Adipocyte (in vitro differentiated cells): ENCODE data around the gene SLIT1.
A peak's percentile ranks its signal among the peaks of the same experiment; 100 is the strongest.

ENCODE experiments used
- DNase-seq: peaks from one replicate; pipeline ENCODE4 v3.0.0-alpha.2; 2015; ENCODE audit warnings: low read depth
- H3K27me3 ChIP-seq: replicated peaks from 2 replicates; pipeline ENCODE4 v1.7.0; 2013; ENCODE audit warnings: mild to moderate bottlenecking, low read length, moderate library complexity; ENCODE audit not compliant: control insufficient read depth, insufficient read depth
- H3K36me3 ChIP-seq: 2 replicates; pipeline ENCODE4 v1.7.0; 2013; ENCODE audit warnings: low read length, mild to moderate bottlenecking, moderate library complexity; ENCODE audit not compliant: control insufficient read depth, insufficient read depth, severe bottlenecking
- H3K4me1 ChIP-seq: 2 replicates; pipeline ENCODE4 v1.7.0; 2013; ENCODE audit warnings: mild to moderate bottlenecking, low read length, moderate library complexity; ENCODE audit not compliant: control insufficient read depth, insufficient read depth
- H3K4me3 ChIP-seq: 2 replicates; pipeline ENCODE4 v1.7.0; 2013; ENCODE audit warnings: mild to moderate bottlenecking, low read length, moderate library complexity
- H3K9ac ChIP-seq: 2 replicates; pipeline ENCODE4 v1.7.0; 2013; ENCODE audit warnings: mild to moderate bottlenecking, low read length, moderate library complexity
- H3K9me3 ChIP-seq: 2 replicates; pipeline ENCODE4 v1.7.0; 2013; ENCODE audit warnings: mild to moderate bottlenecking, low read length, moderate library complexity; ENCODE audit not compliant: control insufficient read depth

The SLIT1 gene

DNA sequence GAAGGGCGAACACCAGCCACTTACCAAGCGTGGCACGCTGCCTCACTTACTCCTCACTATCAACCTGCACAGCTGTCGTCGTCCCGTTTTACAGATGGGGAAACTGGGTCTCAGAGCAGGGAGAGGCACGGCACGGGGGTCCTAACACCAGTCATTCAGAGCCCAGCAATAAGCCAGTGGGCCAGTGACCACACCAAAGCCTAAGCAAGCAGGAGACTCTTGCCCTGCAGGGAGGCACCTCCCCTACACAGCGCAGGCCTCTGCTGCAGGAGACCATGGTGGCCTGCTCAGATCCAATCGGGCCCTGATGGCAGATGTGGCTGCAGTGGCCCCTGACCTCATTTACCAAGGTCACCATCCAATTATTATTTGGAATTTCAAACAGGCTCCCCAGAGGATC lies 4.8 kb downstream of the SLIT1 start:
- Histone ChIP-seq H3K36me3 (no peaks in the 10 kb centered on the region), H3K4me3 (no peak overlapping the region), H3K9ac (no peak overlapping the region), H3K4me1 (peaks cover 3% of the 10 kb centered on the region), H3K9me3 (no peaks in the 10 kb centered on the region), H3K27me3 (peaks cover 80% of the 10 kb centered on the region)
- DNase-seq = no peak

DNA sequence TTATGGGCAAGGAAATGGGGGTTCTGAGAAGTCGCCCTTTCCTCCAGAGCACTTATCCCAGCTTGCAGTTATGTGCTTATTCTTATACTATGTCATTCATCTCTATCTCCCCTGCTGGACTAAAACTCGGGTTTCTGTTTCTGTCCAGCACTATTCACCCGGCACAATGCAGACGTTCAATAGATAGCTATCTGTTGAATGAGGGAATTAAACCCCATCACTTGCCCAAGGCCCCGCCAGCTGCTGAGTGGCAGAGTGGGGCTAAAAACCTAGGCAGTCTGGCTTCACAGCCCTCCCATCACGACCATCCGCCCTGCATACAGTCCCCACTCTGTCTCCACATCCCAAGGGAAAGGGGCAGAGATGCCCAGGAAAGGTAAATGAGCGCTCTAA lies 5.4 kb downstream of the SLIT1 start:
- Histone ChIP-seq H3K9me3 (no peaks in the 10 kb centered on the region), H3K4me3 (no peak overlapping the region), H3K36me3 (no peaks in the 10 kb centered on the region), H3K27me3 (peaks cover 78% of the 10 kb centered on the region), H3K4me1 (peaks cover 3% of the 10 kb centered on the region), H3K9ac (no peak overlapping the region)
- no peak for DNase-seq

DNA sequence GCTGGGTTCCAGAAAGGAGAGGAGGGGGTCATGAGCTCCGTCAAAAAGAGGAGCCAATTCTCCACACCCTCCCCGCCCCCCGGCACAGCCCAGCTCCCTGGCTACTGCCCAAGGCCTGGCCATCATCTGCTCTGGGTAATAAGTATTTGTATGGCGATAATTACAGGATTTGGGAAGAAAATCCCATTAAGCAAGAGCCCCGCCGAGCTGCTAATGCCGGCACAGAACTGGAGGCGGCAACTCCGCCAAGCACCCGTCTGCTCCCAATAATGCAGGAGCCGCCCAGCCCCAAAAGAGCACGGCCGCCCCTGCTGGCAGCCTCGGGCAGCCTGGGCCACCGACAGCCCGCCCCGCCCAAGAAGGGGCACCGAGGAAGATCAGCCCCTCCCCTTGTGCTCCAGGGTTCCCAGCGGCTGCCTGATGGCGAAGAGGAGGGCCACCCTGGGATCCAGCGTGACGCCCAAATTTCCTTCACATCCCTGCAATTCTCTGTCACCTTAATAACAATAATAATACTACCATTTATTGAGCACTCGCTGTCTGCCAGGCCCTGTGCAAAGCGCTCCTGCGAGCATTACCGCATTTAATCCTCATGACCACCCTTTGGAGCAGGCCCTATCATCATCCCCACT lies 5.9 kb downstream of the SLIT1 start:
- H3K36me3 ChIP-seq = no peaks in the 10 kb centered on the region
- no peak overlapping the region for H3K4me3 ChIP-seq
- peaks cover 3% of the 10 kb centered on the region for H3K4me1 ChIP-seq
- no peaks in the 10 kb centered on the region for H3K9me3 ChIP-seq
- H3K27me3 ChIP-seq = peaks cover 74% of the 10 kb centered on the region
- peak; percentile 27 for DNase-seq
- no peak overlapping the region for H3K9ac ChIP-seq

DNA sequence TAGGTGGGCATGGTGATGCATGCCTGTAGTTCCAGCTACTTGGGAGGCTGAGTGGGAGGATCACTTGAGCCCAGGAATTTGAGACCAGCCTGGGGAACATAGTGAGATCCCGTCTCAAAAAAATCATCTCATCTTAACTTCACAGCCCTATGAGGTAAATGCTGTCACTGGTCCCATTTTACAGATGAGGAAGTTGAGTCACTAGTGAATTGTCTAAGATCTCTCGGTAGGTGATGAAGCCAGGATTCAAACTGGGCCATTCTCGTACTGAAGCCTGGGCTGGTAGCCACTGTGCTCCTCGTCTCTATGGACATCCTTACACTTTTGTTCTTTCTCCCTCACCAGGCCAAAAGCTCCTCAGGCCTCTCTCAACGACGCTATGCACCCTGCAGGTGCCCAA lies 6.4 kb downstream of the SLIT1 start:
- peaks cover 3% of the 10 kb centered on the region for H3K4me1 ChIP-seq
- no peak for DNase-seq
- H3K4me3 ChIP-seq = no peak overlapping the region
- H3K9me3 ChIP-seq = no peaks in the 10 kb centered on the region
- H3K36me3 ChIP-seq = no peaks in the 10 kb centered on the region
- H3K27me3 ChIP-seq = peaks cover 69% of the 10 kb centered on the region
- H3K9ac ChIP-seq = no peak overlapping the region

DNA sequence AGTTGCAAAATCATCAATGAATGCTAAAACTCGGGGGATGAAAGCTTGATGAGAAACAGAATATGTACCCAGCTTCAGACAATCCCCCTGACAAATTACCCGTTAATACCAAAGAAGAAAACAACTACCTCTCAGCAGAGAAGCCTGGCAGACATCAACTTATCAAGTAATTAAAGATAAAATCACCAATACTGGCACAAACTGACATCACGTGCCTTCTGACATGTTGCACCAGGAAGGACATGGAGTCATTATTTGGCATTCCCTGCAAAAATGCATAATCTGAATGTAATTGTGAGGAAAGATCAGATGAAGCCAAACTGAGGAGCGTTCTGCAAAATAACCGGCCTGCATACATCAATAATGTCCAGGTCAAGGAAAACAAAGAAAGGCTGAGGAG lies 7.7 kb downstream of the SLIT1 start:
- Histone ChIP-seq H3K4me1 (peaks cover 3% of the 10 kb centered on the region), H3K9me3 (no peaks in the 10 kb centered on the region)

DNA sequence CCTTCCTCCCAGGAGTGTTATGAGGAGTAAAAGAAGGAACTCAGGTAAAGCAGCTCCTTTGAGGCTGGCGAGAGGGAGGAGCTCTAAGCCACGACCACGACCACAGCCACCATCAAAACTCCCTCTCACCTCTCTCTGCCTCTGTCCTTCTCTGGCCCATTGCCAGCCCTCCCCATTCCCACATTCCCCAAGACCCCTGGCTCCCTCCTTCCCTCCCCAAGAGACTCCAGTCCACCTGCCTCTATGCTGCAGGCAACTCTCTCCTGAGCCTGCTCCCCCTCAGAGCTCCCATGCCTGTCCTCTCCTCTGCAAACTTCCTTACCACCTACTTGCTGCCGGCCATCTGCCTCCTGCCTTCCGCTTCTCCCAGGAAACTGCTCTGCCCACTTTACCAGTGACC lies 9.5 kb downstream of the SLIT1 start:
- no peak for DNase-seq
- Histone ChIP-seq H3K9ac (no peak overlapping the region), H3K27me3 (peaks cover 49% of the 10 kb centered on the region), H3K36me3 (no peaks in the 10 kb centered on the region), H3K4me1 (peaks cover 3% of the 10 kb centered on the region), H3K4me3 (no peak overlapping the region), H3K9me3 (no peaks in the 10 kb centered on the region)

More for the DNA sequence above, 7.7 kb downstream of the SLIT1 start:
- DNase-seq = no peak
- H3K4me3 ChIP-seq = no peak overlapping the region
- H3K36me3 ChIP-seq = no peaks in the 10 kb centered on the region
- peaks cover 61% of the 10 kb centered on the region for H3K27me3 ChIP-seq
- no peak overlapping the region for H3K9ac ChIP-seq

DNA sequence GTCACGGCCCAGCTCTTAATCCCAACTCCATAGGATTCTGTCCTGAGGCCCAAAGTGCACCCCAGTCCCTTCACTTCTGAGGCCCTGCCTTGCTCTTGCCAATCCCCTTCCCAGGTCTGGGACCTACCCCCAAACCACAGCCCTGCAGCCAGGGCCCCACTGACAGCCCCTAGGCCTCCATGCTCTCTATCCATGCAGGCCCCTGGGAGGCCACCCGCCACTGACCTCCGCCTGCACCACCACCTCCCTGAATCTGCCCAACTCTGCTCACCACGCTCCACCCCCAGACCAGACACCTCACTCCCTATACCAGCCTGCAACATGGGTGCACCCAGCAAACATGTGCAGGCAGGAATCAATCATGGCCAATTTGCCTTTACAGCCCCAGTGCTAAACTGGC lies 10.2 kb downstream of the SLIT1 start:
- no peaks in the 10 kb centered on the region for H3K36me3 ChIP-seq
- peaks cover 3% of the 10 kb centered on the region for H3K4me1 ChIP-seq
- no peak overlapping the region for H3K4me3 ChIP-seq
- H3K9me3 ChIP-seq = no peaks in the 10 kb centered on the region
- no peak overlapping the region for H3K9ac ChIP-seq
- no peak for DNase-seq
- peaks cover 52% of the 10 kb centered on the region for H3K27me3 ChIP-seq

DNA sequence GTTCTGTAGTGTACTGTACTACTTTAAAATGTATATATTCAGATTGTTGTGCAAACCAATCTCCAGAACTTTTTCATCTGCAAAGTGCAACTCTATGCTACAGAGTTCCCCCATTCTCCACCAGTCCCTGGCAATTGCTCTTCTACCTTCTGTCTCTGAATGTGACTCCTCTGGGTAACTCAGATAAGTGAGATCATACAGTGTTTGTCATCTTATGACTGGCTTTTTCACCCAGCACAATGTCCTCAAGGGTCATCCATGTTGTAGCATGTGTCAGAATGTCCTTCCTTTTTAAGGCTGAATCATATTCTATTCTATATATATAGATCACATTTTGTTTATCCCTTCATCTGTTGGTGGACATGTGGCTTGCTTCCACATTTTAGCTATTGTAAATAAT lies 10.8 kb downstream of the SLIT1 start:
- Histone ChIP-seq H3K9ac (no peak overlapping the region), H3K27me3 (peaks cover 59% of the 10 kb centered on the region), H3K36me3 (no peaks in the 10 kb centered on the region), H3K4me1 (peaks cover 3% of the 10 kb centered on the region), H3K9me3 (no peaks in the 10 kb centered on the region), H3K4me3 (no peak overlapping the region)
- DNase-seq = no peak

DNA sequence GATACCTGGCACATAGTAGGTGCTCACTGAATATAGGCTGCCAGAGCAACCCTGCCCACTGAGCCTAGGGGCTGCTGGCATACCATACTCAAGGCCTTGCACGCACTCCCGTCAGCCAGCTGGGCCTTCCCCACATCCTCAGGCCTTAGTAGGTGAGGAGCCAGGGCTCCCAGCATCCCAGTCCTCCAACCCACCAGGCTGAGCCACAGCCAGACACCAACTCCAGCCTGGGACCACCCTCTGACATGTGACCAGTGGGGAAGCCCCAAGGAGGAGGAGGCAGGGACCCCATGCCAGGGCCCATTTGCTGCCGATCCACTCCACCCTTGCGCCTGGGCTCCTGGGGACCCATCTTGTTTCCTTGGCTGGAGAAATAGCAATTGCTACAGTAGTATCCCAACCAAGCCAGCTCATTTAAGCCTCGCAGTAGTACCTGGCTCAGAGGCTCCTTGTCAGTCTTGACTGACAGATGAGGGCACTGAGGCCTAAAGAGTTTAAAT lies 11.4 kb downstream of the SLIT1 start:
- no peak overlapping the region for H3K4me3 ChIP-seq
- DNase-seq = no peak
- no peaks in the 10 kb centered on the region for H3K9me3 ChIP-seq
- no peaks in the 10 kb centered on the region for H3K36me3 ChIP-seq
- H3K9ac ChIP-seq = no peak overlapping the region
- H3K4me1 ChIP-seq = no peaks in the 10 kb centered on the region
- peaks cover 60% of the 10 kb centered on the region for H3K27me3 ChIP-seq

DNA sequence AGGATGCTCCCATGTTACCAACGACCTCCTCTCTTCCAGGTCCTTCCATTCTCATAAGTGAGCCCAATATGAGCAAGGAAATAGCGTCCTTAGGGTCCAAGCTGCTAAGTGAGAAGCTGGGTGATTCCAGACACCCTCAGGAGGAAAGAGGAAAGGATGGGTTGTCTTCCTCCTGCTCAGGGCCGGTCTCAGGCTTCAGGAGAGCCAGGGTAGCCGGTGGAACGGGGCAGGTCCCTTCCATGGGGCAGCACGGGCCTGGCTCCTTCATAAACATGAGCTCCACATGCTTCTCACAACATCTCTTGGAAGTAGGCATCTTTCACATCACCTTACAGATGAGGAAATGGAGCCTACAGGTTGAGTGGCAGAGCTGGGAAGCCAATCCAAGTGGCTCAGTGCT lies 12.7 kb downstream of the SLIT1 start:
- no peaks in the 10 kb centered on the region for H3K4me1 ChIP-seq
- H3K27me3 ChIP-seq = peaks cover 59% of the 10 kb centered on the region
- DNase-seq = no peak

DNA sequence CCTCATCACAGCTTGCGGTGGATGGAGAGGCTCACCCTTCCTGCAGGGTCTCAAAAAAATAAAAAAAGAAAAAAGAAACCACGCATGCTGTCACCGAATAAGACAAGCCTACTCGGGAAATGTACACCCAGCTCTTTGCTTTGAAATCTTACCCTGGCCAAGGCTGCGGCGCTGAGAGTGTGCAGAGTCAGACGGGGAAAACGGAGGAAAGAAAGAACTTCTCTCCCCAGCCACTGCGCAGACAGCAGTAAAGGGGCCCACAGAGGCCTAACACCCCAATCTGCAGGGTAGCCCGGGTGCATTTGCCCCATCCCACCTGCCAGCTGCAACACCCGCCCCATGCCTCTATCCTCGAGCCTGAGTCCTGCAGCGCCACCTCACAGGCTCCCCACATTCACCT lies 14.8 kb downstream of the SLIT1 start:
- H3K4me1 ChIP-seq = no peaks in the 10 kb centered on the region
- no peak overlapping the region for H3K4me3 ChIP-seq
- H3K27me3 ChIP-seq = peaks cover 44% of the 10 kb centered on the region
- no peak overlapping the region for H3K9ac ChIP-seq
- DNase-seq = peak; percentile 7
- H3K9me3 ChIP-seq = no peaks in the 10 kb centered on the region
- no peaks in the 10 kb centered on the region for H3K36me3 ChIP-seq

More for the DNA sequence above, 12.7 kb downstream of the SLIT1 start:
- Histone ChIP-seq H3K4me3 (no peak overlapping the region), H3K9me3 (no peaks in the 10 kb centered on the region), H3K9ac (no peak overlapping the region), H3K36me3 (no peaks in the 10 kb centered on the region)
